HCT116 (cell line): ENCODE data around the gene TPD52L1. TPM values are rescaled to one million over a fixed set of nuclear protein-coding genes. Genes with fewer than 3 reads are reported as not detected.

ENCODE experiments used
- ATAC-seq: fragments of 200-7000 bp; cut with Tn5 transposase; 2 replicates; pipeline ENCODE4 v1.9.1; 2020; ENCODE audit warnings: mild to moderate bottlenecking, moderate library complexity
- BruUV-seq: library from RNA; stranded (reverse); fragments of 400-500 nt; replicated peaks from 2 replicates; lab custom pipeline; 2021; lab: Mats Ljungman, UMichigan
- CTCF ChIA-PET: fragments of 300-600 bp; sonication (Branson Sonifier 250); formaldehyde crosslinking; loops from one replicate; lab custom pipeline; 2021; ENCODE audit warnings: antibody characterized with exemption; lab: Charles Lee
- POLR2A ChIA-PET: fragments of 300-600, 350-600 bp; sonication (Branson Sonifier 250); formaldehyde crosslinking; loops from one replicate; lab custom pipeline; 2021; ENCODE audit warnings: antibody characterized with exemption; lab: Charles Lee
- RAD21 ChIA-PET, 2 experiments: fragments of 300-600 bp; sonication (Branson Sonifier 250); formaldehyde crosslinking; loops; one replicate each; lab custom pipeline; 2023; ENCODE audit warnings: low total read pairs in 2 of 2; ENCODE audit not compliant: uncharacterized antibody in 2 of 2, unreplicated experiment in 2 of 2, low non-redundant PET in 1 of 2; lab: Charles Lee
- DNase-seq: peaks from one replicate; pipeline ENCODE4 v3.0.0-alpha.2; 2010; ENCODE audit warnings: low read depth, low spot score
- H2AFZ ChIP-seq: fragments of 200-600 bp; shearing (Covaris generic), sonication (generic); 2 replicates; pipeline ENCODE4 v1.6.1; 2017; ENCODE audit warnings: low read depth, mixed run types, mixed read lengths, antibody characterized with exemption, low read length; ENCODE audit not compliant: poor library complexity, severe bottlenecking
- H3K27ac ChIP-seq: 2 replicates; pipeline ENCODE4 v1.5.1; 2012; ENCODE audit warnings: low read depth, low read length
- H3K27me3 ChIP-seq: fragments of 200-600 bp; sonication (generic); 2 replicates; pipeline ENCODE4 v1.6.1; 2016; ENCODE audit warnings: mixed run types, low read length, mixed read lengths; ENCODE audit not compliant: insufficient read depth
- H3K36me3 ChIP-seq, 2 experiments: fragments of 200-500 bp in 1 of 2; fragments of 200-600 bp in 1 of 2; sonication (Bioruptor generic) in 1 of 2; sonication (generic) in 1 of 2; 2 replicates each; pipeline versions ENCODE4 v1.5.1 to v1.6.1; 2014 to 2016; ENCODE audit warnings: low read length in 2 of 2, inconsistent platforms in 1 of 2, mixed read lengths in 1 of 2, mixed run types in 1 of 2; ENCODE audit not compliant: insufficient read depth in 2 of 2, control insufficient read depth in 1 of 2
- H3K4me1 ChIP-seq, 2 experiments: fragments of 200-600 bp in 1 of 2; sonication (generic) in 1 of 2; 2 replicates each; pipeline versions ENCODE4 v1.5.1 to v1.6.1; 2012 to 2017; ENCODE audit warnings: low read length in 2 of 2, inconsistent platforms in 1 of 2, mild to moderate bottlenecking in 1 of 2, mixed read lengths in 1 of 2, mixed run types in 1 of 2, moderate library complexity in 1 of 2; ENCODE audit not compliant: insufficient read depth in 2 of 2, control insufficient read depth in 1 of 2
- H3K4me2 ChIP-seq: fragments of 200-600 bp; sonication (generic); 2 replicates; pipeline ENCODE4 v1.6.1; 2017; ENCODE audit warnings: mixed run types, low read length, mixed read lengths
- H3K4me3 ChIP-seq, 2 experiments: fragments of 200-600 bp in 1 of 2; sonication (generic) in 1 of 2; replicated peaks in 1 of 2; 2 replicates each; pipeline ENCODE4 v1.5.1; 2011 to 2016; ENCODE audit warnings: low read length in 2 of 2, control low read depth in 1 of 2, low read depth in 1 of 2, mild to moderate bottlenecking in 1 of 2, mixed read lengths in 1 of 2, mixed run types in 1 of 2
- H3K79me2 ChIP-seq: fragments of 200-600 bp; sonication (generic); 2 replicates; pipeline ENCODE4 v1.6.1; 2017; ENCODE audit warnings: mild to moderate bottlenecking, mixed run types, low read length, moderate library complexity, mixed read lengths; ENCODE audit not compliant: insufficient read depth
- H3K9ac ChIP-seq: fragments of 200-600 bp; sonication (generic); 2 replicates; pipeline ENCODE4 v1.6.1; 2016; ENCODE audit warnings: low read length, mixed read lengths
- H3K9me2 ChIP-seq: fragments of 200-600 bp; sonication (generic), shearing (Covaris generic); 2 replicates; pipeline ENCODE4 v1.6.1; 2017; ENCODE audit warnings: mixed run types, mild to moderate bottlenecking, moderate library complexity; ENCODE audit not compliant: insufficient read depth
- H3K9me3 ChIP-seq, 2 experiments: fragments of 200-500 bp in 1 of 2; fragments of 200-600 bp in 1 of 2; sonication (Bioruptor generic) in 1 of 2; sonication (generic) in 1 of 2; 2 replicates each; pipeline ENCODE4 v1.6.1; 2014 to 2017; ENCODE audit warnings: low read length in 2 of 2, mixed read lengths in 2 of 2, inconsistent platforms in 1 of 2, low read depth in 1 of 2, mild to moderate bottlenecking in 1 of 2, mixed run types in 1 of 2, moderate library complexity in 1 of 2; ENCODE audit not compliant: control insufficient read depth in 1 of 2, insufficient read depth in 1 of 2
- H4K20me1 ChIP-seq: fragments of 200-600 bp; sonication (generic), shearing (Covaris generic); 2 replicates; pipeline ENCODE4 v1.6.1; 2017; ENCODE audit warnings: mixed run types, mild to moderate bottlenecking, moderate library complexity; ENCODE audit not compliant: insufficient read depth
- EZH2 ChIP-seq: fragments of 200-600 bp; sonication (generic); IDR thresholded peaks from 2 replicates; pipeline ENCODE4 v1.6.1; 2017; ENCODE audit warnings: antibody characterized with exemption, mixed run types
- EZH2phosphoT487 ChIP-seq: fragments of 200-600 bp; IDR thresholded peaks from 2 replicates; pipeline ENCODE4 v1.6.1; 2018; ENCODE audit warnings: antibody characterized with exemption, borderline replicate concordance
- POLR2A ChIP-seq: IDR thresholded peaks from 2 replicates; pipeline ENCODE4 v1.7.0; 2011; ENCODE audit warnings: borderline replicate concordance; ENCODE audit not compliant: insufficient read depth, insufficient read length; ENCODE audit errors: extremely low read depth
- POLR2AphosphoS5 ChIP-seq: IDR thresholded peaks from 2 replicates; pipeline ENCODE4 v1.6.1; 2011; ENCODE audit warnings: mild to moderate bottlenecking, low read depth, low read length, moderate library complexity
- SRF ChIP-seq: IDR thresholded peaks from 2 replicates; pipeline ENCODE4 v1.6.1; 2012; ENCODE audit warnings: low read depth
- TCF7L2 ChIP-seq: IDR thresholded peaks from 2 replicates; pipeline ENCODE4 v1.7.0; 2011; ENCODE audit warnings: borderline replicate concordance, inconsistent platforms; ENCODE audit not compliant: insufficient read depth, insufficient read length; ENCODE audit errors: extremely low read depth
- ZNF274 ChIP-seq: fragments of 200-500 bp; sonication (Bioruptor generic); IDR thresholded peaks from 2 replicates; pipeline ENCODE4 v1.6.1; 2014; ENCODE audit warnings: mild to moderate bottlenecking, low read depth, low read length, inconsistent platforms
- intact Hi-C: fragments of 100-400 bp; cut with micrococcal nuclease; formaldehyde crosslinking; loops from 2 replicates; pipeline ENCODE4 v1.10.0; 2022
- total RNA-seq: library from RNA; stranded (reverse); gene quantifications from one replicate; pipeline ENCODE4 v1.2.1, GENCODE V29; 2021; ENCODE audit not compliant: unreplicated experiment
- TF ChIP-seq, protein P1 (sequence below): IDR thresholded peaks from 2 replicates; pipeline ENCODE4 v1.6.1; 2012
- TF ChIP-seq, protein P2 (sequence below), 3 experiments: fragments of 200-600 bp in 1 of 3; sonication (generic) in 1 of 3; IDR thresholded peaks in 2 of 3; conservative IDR thresholded peaks in 1 of 3; 2 replicates each; pipeline ENCODE4 v1.5.1; 2012 to 2017; ENCODE audit warnings: low read depth in 2 of 3, low read length in 2 of 3, antibody characterized with exemption in 1 of 3, borderline replicate concordance in 1 of 3, control low read depth in 1 of 3, mild to moderate bottlenecking in 1 of 3, mixed read lengths in 1 of 3, mixed run types in 1 of 3, moderate library complexity in 1 of 3; ENCODE audit not compliant: insufficient read depth in 1 of 3
- TF ChIP-seq, protein P3 (sequence below): IDR thresholded peaks from 2 replicates; pipeline ENCODE4 v1.6.1; 2011; ENCODE audit warnings: mild to moderate bottlenecking, low read length, moderate library complexity; ENCODE audit not compliant: insufficient replicate concordance; ENCODE audit errors: extremely low read depth
- TF ChIP-seq, protein P4 (sequence below): IDR thresholded peaks from 2 replicates; pipeline ENCODE4 v1.6.1; 2012; ENCODE audit warnings: low read depth

The TPD52L1 gene
- total RNA-seq, 1 experiment from 2014 or later: 64.1 TPM

DNA sequence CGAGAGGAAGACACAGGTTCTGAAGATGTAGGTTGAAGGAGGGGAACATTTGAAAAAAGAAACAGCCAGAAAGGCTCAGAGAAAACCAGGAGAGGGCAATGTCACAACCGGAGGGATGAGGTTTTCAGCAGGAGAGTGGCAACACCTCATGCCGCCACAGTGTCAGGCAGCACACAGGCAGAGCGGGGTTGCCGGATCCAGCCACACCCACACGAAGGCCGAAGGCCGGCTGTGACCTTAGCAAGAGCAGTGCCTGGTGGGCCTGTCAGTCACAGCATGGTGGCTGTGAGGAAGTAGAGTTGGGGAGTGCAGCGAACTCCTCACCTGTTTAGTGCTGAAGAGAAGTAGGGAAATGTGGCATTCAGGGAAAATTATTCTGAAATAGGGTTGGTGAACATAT lies 134.1 kb downstream of the TPD52L1 start:
- Histone ChIP-seq H3K27me3 (no peaks in the 10 kb centered on the region), H3K9me3 (no peaks in the 10 kb centered on the region), H3K9me2 (no peaks in the 10 kb centered on the region), H3K27ac (no peak overlapping the region), H3K36me3 (peaks cover 9 to 47% of the 10 kb centered on the region in 2 experiments; a peak in 3 of 4 replicates), H2AFZ (no peak overlapping the region), H3K4me1 (no peaks in the 10 kb centered on the region), H3K79me2 (peaks cover 46% of the 10 kb centered on the region), H3K9ac (no peak overlapping the region), H3K4me2 (no peak overlapping the region), H4K20me1 (no peaks in the 10 kb centered on the region), H3K4me3 (no peak overlapping the region)
- BruUV-seq: no TSS peak
- ChIA-PET RAD21 (no interaction called here), POLR2A (no interaction called here), CTCF (no interaction called here)
- DNase-seq (no peak), ATAC-seq (no peak)
- intact Hi-C loops: no loop called here
- no peak for TF ChIP-seq SRF
- TF ChIP-seq, protein P1, sequence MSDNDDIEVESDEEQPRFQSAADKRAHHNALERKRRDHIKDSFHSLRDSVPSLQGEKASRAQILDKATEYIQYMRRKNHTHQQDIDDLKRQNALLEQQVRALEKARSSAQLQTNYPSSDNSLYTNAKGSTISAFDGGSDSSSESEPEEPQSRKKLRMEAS: no peak
- no peak for TF ChIP-seq TCF7L2
- TF ChIP-seq, protein P2, sequence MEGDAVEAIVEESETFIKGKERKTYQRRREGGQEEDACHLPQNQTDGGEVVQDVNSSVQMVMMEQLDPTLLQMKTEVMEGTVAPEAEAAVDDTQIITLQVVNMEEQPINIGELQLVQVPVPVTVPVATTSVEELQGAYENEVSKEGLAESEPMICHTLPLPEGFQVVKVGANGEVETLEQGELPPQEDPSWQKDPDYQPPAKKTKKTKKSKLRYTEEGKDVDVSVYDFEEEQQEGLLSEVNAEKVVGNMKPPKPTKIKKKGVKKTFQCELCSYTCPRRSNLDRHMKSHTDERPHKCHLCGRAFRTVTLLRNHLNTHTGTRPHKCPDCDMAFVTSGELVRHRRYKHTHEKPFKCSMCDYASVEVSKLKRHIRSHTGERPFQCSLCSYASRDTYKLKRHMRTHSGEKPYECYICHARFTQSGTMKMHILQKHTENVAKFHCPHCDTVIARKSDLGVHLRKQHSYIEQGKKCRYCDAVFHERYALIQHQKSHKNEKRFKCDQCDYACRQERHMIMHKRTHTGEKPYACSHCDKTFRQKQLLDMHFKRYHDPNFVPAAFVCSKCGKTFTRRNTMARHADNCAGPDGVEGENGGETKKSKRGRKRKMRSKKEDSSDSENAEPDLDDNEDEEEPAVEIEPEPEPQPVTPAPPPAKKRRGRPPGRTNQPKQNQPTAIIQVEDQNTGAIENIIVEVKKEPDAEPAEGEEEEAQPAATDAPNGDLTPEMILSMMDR (IDR thresholded peaks at IDR 0.05 in 2 of 3, conservative IDR thresholded peaks at IDR 0.05 in 1 of 3; ENCODE audit: borderline replicate concordance in 1 of 3, insufficient read depth in 1 of 3, low read depth in 2 of 3, low read length in 2 of 3): no peak
- TF ChIP-seq EZH2: no peak
- TF ChIP-seq, protein P3, sequence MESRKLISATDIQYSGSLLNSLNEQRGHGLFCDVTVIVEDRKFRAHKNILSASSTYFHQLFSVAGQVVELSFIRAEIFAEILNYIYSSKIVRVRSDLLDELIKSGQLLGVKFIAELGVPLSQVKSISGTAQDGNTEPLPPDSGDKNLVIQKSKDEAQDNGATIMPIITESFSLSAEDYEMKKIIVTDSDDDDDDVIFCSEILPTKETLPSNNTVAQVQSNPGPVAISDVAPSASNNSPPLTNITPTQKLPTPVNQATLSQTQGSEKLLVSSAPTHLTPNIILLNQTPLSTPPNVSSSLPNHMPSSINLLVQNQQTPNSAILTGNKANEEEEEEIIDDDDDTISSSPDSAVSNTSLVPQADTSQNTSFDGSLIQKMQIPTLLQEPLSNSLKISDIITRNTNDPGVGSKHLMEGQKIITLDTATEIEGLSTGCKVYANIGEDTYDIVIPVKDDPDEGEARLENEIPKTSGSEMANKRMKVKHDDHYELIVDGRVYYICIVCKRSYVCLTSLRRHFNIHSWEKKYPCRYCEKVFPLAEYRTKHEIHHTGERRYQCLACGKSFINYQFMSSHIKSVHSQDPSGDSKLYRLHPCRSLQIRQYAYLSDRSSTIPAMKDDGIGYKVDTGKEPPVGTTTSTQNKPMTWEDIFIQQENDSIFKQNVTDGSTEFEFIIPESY: no peak
- TF ChIP-seq ZNF274: no peak
- no peak for TF ChIP-seq POLR2A
- TF ChIP-seq EZH2phosphoT487: no peak
- TF ChIP-seq POLR2AphosphoS5: no peak
- TF ChIP-seq, protein P4, sequence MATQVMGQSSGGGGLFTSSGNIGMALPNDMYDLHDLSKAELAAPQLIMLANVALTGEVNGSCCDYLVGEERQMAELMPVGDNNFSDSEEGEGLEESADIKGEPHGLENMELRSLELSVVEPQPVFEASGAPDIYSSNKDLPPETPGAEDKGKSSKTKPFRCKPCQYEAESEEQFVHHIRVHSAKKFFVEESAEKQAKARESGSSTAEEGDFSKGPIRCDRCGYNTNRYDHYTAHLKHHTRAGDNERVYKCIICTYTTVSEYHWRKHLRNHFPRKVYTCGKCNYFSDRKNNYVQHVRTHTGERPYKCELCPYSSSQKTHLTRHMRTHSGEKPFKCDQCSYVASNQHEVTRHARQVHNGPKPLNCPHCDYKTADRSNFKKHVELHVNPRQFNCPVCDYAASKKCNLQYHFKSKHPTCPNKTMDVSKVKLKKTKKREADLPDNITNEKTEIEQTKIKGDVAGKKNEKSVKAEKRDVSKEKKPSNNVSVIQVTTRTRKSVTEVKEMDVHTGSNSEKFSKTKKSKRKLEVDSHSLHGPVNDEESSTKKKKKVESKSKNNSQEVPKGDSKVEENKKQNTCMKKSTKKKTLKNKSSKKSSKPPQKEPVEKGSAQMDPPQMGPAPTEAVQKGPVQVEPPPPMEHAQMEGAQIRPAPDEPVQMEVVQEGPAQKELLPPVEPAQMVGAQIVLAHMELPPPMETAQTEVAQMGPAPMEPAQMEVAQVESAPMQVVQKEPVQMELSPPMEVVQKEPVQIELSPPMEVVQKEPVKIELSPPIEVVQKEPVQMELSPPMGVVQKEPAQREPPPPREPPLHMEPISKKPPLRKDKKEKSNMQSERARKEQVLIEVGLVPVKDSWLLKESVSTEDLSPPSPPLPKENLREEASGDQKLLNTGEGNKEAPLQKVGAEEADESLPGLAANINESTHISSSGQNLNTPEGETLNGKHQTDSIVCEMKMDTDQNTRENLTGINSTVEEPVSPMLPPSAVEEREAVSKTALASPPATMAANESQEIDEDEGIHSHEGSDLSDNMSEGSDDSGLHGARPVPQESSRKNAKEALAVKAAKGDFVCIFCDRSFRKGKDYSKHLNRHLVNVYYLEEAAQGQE: no peak
